ENCODE measurements around the gene CFAP69. TPM values are rescaled to one million over a fixed set of nuclear protein-coding genes. Genes with fewer than 3 reads are reported as not detected.

CFAP69 gene
- total RNA-seq, 2 donors from 2014 or later = 0.35 to 0.42 TPM

Other genes with a start within 250 kb of the CFAP69 start
- under 1 TPM; 0.52 to 0.79 TPM for gene STEAP1, start 90.7 kb upstream of the CFAP69 start, total RNA-seq
- under 1 TPM in 1 of 2 donors, not detected in 1; 0.24 TPM for gene STEAP2, start 33.4 kb upstream of the CFAP69 start, total RNA-seq
- not detected for gene FAM237B, start 76.1 kb downstream of the CFAP69 start, total RNA-seq
- 10 to 100 TPM; 29.5 to 30.4 TPM for gene GTPBP10, start 101.5 kb downstream of the CFAP69 start, total RNA-seq
- 10 to 100 TPM in 1 of 2 donors, 1 to 10 TPM in 1; 5.6 to 11.0 TPM for gene CLDN12, start 158.3 kb downstream of the CFAP69 start, total RNA-seq
- not detected for gene PTTG1IP2, start 224.5 kb downstream of the CFAP69 start, total RNA-seq